LoVo (cell line): Measurements from ENCODE around the gene ZSCAN9.

Experiments
- DNase-seq: peaks from one replicate; pipeline ENCODE4 v3.0.0-alpha.2; 2016; ENCODE audit warnings: low spot score

Gene ZSCAN9

DNA sequence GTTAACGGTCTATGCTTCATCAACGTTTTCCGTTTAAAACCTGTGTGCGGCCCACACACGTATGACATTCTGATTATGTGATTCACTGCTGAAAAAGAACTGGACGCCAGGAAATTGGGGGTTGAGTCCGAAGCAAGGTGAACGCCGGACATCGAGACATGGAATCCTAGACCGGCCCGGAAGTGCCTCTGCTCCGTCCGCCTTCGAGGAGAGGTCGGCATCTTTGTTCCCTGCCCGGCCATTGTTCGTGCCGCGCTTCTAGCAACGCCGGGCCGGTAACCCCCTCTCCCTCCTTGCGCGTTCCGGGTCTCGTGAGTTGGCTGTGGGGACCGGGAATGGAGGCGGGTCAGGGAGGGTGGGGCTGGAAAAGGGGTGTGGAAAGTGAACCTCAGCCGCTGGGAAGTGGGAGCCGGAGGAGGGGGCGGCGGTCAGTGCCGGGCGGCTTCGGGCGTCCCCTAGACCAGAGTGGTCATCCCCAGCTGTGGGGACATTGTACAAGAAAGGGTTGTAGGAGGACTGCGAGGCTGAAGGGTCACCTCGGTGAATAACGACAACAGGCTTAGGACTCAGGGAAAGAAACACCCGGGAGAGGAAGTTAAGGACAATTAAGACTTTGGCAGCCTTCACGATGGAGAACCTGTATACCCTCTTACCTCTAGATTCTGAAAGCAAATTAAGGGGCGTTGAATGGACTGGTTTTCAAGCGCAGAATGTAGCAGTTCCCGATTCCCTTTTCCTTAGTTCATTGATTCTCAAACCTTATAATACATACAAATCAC is at the start of gene ZSCAN9:
Gene ZSCAN9, plus strand, starts transcription at position 220 of the 779 bp plus-strand sequence. CDS start 1,810 bp downstream, outside the sequence.
- peak; percentile 91 for DNase-seq

DNA sequence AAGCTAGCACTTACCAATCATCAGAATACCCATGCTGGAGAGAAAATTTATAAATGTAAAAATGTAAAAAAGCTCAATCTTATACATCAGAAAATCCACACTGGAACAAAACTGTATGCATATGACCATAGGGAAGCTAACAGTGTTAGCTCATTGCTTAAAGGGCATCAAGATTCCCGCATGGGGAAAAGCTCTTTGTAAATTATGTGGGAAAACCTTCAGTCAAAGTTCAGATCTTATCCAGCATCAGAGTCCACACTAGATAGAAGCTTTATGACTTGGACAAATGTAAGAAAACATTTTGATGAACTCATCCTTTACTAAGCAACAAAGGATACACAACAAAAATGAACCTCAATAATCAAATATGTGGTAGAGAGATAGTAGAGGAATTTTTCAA is 48.7 kb upstream of the ZSCAN9 start:
- no peak for DNase-seq

DNA sequence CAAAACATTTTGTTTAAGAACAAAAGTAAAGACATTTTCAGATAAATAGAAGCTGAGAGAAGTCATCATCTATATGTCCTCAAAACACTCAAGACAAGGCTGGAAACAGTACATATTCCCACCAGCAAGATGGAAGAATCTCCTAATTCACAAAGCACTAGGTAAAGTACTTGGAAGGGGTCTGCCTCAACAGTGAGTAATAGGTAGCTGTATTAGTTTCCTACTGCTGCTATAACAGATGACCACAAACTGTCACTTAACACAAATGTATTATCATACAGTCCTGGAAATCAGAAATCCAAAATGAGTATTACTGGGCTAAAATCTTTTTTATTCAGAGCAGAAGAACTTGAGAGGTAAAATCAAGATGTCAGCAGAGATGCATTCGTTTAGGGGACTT is 42.8 kb upstream of the ZSCAN9 start:
- DNase-seq = no peak

DNA sequence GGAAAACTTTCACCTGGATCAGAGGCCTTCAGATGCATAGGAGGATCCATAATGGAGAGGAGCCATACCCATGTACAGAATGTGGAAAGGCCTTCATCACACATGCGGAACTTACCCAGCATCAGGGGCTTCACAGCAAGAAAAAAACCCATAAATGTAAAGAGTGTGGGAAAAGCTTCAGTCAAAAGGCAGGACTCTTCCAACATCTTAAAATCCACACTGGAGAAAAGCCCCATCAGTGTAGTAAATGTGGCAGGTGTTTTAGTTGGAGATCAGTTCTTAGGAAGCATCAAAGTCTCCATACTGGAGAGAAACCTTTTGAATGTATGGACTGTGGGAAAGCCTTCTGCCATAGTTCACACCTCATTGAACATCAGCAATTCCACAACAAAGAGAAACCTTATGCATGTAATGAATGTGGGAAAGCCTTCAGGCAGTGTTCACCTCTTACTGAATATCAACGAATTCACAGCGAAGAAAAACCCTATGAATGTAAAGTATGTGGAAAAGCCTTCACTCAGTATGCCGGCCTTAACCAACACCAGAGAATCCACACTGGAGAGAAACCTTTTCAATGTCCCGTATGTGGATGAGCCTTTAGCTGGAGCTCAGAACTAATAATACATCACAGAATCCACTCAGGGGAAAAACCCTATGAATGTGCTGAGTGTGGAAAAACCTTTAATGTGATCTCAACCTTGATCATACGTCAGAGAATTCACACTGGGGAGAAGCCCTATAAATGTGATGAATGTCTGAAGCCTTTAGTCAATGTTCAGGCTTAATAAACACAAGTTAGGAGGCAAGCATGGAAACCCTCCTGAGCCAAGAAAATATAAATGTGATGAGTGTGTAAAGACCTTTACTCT is 36.7 kb upstream of the ZSCAN9 start:
- no peak for DNase-seq

DNA sequence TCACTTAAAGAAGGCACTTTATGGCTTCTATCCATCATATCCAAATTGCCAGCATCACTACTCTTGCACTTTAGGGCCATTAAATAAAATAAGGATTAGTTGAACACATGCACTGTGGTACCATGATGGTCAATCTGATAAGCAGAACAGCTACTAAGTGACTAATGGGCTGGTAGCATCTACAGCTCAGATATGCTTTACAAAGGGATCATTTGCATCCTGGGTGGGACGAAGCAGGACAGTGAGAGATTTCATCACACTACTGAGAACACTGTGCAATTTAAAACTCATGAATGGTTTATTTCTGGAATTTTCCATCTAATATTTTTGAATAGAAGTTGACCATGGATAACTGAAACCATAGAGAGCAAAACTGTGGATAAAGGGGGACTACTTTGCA is 25.1 kb upstream of the ZSCAN9 start:
- no peak for DNase-seq

DNA sequence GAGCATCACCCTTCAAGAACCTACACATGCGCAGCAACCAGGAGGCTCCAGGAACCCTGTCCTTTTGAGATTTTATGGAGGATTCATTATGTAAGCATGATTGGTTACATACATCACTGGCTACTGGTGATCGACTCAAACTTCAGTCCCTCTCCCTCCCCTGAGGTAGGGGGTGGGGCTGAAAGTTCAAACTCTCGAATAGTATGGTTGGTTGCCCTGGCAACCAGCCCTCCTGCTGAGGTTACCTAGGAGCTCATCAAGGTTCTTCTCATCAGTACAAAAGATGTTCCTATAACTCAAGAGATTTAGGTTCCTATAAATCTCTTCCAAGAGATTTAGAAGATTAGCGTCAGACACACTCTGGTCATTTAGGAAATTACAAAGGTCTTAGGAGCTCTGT is 21.9 kb upstream of the ZSCAN9 start:
- DNase-seq = no peak

DNA sequence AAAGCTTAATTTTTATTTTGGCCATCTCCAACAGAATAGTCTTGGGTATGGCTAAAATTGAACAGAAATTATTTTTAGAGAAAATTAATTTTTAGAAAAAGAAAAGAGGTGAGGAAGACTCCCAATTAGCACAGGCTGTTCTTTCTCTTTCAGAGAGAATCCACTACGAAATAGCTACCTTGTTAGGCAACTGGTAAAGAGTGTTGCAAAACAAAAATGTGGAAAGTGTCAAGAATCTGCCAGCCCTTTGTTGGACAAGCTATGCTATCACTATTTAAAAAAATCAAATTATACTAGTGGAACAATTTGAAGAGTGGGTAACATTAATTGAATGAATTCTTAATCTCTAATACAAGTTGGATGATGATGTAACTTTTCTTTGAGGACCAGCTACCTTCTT is 19.2 kb upstream of the ZSCAN9 start:
- DNase-seq = no peak

DNA sequence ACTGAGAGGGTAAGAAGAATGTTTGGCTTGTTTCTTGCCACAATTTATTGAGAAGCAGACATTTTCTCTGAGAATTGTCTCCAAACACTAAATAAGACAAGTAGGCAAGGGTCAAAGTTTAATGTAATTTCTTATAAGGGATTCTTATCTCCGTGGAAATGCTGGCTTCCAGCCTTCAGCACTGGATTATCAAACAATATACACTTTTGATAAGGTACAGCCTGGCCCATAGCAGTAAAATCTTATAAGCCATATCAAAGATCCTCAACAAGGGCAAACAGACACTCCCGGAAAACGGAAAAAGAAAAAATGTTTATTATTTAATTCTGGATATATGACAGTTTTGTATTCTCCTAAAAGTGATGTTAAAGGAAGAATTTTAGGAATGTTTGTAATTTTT is 18.5 kb upstream of the ZSCAN9 start:
- no peak for DNase-seq

DNA sequence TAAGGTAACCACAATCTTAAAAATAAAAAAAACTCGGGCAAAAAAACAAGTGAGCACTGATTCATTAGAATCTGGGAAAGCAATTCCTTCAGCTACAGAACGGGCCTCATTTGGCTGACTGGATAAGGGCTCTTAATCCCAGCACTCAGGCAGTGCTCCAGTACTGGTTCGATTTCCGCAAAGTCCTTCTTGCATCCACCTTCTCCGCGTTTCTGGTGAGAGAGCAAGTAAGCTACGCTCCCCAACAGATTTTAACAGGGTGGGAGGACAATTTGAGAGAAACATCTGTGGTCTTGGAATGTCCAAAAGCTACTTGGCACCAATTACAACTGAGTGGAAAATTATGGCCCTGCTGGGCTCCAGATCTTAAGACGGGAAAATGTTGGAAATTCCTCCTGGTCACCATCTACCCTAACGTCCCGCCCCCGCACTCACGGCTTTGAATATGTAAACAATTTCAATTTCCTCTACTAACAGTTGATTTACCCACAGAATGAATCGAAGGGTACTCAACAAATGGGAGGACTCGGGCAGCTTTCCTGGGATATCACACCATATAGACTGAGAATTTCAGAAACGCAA is 18.1 kb upstream of the ZSCAN9 start:
- no peak for DNase-seq

DNA sequence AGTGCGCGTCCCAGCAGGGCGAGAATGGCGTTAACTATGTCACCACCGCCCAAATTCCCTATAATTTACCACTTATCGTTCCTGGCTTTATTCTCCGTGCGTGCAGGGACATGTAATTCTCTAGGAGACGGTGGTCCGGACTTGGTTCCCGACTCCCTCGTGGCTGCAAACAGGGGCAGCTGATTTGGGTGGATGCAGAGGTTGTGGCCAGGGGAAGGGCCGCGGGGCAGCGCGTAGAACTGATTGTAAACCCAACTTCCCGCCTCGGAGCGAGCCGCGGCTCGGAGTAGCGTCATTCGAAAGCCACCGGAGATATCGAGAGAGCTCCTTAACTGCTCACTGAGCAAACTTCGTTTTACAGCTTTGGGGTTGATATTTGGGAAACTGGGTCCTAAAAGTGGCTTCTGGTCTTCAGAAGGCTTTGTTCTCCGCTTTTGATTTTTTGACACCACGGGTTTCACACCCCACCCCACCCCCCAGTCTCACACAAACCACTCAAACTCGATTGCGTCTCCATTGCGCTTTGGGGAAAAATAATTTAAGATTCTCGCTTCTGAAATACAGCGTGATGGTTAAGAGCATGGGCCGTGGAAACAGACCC is 17.5 kb upstream of the ZSCAN9 start:
- peak; percentile 63 for DNase-seq

DNA sequence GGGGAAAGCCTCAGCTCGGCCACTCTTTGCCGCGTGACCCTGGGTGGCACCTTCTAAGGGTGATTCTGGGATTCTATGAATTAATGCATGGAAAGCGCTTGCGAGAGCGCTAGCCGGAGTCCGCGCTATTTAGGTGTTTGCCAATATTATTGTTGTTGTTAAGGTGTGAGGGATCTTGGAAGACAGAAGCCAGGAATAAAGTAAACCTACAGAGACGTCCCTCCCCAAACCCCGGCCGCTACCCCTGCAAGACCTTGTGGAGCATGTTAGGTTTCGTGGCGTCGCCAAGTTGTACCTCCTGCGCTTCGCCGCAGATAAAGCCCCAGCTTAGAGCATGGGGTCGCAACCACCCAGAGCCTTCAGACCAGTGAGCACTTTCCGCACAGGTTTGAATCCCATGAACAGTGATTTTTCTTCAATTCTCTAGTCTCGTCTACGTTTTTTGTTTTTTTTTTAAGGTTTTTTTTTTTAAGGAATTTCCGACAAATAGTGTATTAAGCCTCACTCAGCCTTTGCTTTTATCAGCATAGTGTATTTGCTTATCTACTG is 16.9 kb upstream of the ZSCAN9 start:
- DNase-seq = peak; percentile 33

DNA sequence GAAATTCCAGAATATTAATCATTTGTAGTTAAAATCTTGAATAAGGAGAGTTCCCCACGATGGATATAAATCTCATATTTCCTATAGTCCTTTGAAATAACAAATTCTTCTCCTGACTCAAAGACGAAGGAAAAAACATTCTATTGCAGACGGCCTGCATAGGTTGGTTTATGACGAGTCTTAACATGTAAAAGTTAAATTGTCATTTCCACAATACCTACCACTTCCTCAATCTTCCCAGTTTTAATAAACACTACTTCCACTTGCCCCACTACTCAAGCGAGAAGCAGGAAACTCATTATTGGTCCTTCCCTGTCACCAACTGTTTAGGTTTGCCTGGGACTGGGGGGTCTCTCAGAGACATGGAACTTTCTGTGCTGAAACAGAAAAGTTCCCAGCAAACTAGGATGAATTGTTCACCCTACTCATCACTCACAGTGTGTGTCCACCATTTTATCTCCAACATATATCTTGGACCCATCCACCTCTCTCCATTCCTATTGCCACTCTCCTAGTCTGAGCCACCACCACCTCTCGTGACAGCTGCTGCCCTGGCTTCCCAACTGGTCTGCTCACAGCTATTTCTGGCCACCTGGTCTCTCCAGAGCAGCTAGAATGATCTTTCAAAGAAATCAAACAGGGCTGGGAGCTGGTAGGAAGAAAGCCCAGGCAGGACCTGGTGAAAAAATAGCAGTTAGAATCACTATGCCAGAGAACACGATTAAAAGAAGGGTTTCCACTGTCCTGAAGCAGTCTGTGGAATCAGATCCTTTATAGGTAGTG is 15.1 kb upstream of the ZSCAN9 start:
- no peak for DNase-seq

DNA sequence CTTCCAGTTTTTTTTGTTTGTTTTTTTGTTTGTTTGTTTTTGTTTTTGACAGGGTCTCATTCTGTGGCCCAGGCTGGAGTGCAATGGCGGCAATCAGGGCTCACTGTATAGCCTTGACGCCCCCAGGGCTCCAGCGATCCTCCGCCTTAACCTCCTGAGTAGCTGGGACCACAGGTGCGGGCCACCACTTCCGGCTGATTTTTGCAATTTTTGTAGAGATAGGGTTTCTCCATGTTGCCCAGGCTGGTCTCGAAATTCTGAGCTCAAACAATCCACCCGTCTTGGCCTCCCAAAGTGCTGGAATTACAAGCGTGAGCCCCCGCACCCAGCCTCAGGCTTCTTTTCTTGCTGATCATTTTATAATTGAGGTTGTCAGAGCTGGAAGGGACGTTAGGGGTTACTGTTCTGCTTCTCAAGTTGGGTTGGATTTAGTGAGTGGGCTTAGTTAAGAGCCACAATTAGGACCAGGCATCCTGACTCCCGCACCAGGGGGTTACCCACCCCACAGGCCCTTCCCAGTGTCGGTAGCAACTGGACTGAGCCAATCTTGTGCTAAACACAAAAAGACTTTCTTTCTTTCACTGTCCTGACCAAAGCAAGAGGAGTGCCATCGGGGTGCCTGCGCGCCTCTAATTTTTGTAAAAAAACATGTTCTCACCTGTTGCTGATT is 13.1 kb upstream of the ZSCAN9 start:
- no peak for DNase-seq

DNA sequence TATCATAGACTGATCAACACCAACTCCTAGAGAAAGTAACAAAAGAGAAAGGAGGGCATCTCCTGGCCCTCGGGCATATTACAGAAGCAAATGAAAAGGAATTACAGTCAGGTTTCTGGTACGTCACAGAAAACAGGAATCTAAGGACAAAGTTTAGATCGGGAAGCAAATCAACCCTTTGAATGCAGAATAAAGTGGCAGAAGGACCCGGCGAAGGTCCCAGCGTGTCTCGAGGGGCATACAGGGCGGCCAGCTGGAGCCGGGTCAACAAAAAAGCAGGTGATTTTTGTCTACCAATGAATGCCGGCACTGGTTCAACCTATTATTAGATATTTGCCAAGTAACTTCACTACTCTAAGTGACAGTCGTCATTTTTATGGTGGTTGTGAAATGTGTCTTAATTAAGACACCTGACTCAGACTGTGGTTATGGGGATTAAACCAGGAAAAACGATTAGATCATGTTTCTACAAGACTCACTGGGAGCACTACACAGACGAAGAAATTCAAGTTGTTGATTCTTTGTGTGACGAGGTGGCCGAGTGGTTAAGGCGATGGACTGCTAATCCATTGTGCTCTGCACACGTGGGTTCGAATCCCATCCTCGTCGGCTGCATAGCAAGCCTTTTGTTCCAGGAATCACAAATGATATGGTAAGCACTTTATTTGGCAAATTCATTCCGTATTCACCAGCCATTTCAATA is 12.4 kb upstream of the ZSCAN9 start:
- peak; percentile 82 for DNase-seq

DNA sequence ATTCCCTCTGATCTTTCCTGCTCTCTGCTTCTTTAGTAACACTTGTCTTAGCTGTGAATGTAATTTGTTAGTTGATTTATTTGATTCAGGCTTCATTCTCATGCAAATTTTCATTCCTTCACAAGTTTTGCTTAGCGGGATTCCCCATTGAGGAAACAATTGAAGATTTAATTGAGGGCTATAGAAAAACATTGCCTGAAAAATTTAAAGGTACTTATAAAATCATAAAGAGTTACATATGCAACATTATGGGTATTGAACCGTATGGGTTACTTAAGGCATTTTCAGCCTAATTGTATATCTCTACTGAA is 11.9 kb upstream of the ZSCAN9 start:
- DNase-seq = no peak

DNA sequence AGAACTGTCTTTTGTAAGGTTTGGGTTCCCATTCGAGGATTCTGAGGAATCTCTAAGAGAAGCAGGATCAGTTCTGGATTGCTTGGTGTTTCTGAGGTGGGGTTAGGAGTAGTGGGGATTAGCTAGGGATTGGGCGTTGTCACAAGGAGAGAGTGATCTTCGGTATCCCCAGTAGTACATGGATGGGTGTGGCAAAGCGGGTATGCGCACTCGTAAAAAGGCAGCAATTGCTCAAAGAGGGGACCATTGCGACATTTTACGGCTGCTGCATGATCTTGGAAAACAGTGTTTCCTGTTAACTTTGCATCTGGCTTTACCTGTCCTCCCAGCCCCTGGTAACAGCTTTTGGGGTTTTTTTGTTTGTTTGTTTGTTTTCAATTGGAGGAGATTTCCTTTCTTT is 9.7 kb upstream of the ZSCAN9 start:
- DNase-seq = peak; percentile 82

DNA sequence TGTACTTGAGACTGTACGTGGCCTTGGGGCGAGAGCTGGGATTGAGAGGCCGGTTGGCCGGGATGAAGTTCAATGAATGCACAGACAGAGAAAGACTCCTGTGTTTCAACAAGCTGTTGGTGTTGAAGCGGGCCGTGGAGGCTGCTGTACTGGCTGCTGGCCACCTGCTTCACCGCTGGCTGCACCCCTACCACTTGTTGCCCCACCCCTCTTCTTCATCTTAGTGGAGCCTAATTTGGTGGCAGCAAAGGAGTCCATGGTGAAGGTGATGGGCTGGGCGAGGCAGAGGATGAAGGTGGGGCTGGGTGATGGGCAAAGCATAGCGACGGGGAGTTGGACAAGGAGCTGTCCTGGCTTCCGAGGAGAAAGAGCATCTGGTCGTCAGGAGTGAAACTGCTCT is 7.2 kb upstream of the ZSCAN9 start:
- no peak for DNase-seq

DNA sequence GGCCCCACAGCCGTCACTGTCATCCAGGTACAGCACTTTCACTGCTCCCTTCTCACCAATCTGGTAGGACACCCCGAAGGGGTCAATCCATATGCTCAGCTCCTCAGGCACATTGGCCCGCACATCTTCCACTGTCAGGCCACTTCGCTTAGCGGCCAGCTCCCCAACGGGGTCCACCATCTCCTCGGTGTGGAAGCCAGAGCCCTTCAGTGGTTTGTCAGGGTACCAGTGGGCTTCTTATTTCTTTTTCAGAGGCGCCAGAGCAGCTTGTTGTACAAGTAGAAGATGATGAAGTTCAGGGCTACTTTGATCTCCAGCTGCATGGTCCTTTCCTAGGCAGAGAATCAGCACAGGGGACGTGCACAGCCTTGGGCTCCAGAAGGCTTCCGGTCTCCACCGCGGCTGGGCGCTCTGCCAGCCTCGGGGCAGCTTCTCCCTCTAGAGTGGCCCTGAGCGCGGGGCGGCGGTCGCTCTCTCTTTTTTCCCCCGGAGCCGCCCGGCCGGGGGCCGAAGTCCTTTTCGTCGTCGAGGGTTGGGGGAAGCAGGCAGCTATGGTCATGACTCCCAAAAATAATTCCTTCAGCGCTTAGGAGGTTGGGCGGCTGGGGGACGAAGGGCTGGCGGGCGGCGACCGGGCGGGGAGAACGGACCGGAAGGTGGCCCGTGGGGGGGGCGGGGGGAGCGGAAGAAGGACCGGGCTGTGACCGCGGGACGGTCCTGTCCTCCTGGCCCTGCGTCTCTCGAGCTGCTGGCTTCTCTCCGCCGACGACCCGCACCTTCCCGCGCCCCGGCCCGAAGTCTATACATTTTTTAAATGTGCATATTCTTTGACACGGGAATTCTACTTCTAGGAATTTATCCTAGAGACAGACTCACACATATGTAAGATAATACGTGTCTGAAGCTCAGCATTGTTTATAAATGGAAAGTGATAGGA is 6.5 kb upstream of the ZSCAN9 start:
- DNase-seq = peak; percentile 73
